Measurements from ENCODE around the gene LDLRAP1.

GRCh38 chr1:25618433-25618808 is 75.0 kb downstream of the LDLRAP1 start:
- TF ChIP-seq, protein P1, sequence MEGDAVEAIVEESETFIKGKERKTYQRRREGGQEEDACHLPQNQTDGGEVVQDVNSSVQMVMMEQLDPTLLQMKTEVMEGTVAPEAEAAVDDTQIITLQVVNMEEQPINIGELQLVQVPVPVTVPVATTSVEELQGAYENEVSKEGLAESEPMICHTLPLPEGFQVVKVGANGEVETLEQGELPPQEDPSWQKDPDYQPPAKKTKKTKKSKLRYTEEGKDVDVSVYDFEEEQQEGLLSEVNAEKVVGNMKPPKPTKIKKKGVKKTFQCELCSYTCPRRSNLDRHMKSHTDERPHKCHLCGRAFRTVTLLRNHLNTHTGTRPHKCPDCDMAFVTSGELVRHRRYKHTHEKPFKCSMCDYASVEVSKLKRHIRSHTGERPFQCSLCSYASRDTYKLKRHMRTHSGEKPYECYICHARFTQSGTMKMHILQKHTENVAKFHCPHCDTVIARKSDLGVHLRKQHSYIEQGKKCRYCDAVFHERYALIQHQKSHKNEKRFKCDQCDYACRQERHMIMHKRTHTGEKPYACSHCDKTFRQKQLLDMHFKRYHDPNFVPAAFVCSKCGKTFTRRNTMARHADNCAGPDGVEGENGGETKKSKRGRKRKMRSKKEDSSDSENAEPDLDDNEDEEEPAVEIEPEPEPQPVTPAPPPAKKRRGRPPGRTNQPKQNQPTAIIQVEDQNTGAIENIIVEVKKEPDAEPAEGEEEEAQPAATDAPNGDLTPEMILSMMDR (IDR thresholded peaks at IDR 0.05), result no peak
- no peak for TF ChIP-seq POLR2A (IDR thresholded peaks at IDR 0.05)
